Stimulated activated CD8-positive, alpha-beta memory T cell treated with anti-CD3 and anti-CD28 coated beads, Interleukin-7, amount 100 ng/mL, for 24 hours (primary cell): ENCODE results near the gene MARVELD2.

ENCODE experiments used
- DNase-seq: peaks from one replicate; pipeline ENCODE4 v3.0.0-alpha.2; 2020; ENCODE audit warnings: low read depth

MARVELD2 gene

GRCh38 chr5:69492923-69493395, 78.0 kb downstream of the MARVELD2 start:
- no peak for DNase-seq

GRCh38 chr5:69493396-69494133, 78.6 kb downstream of the MARVELD2 start:
- no peak for DNase-seq
